HEK293T (cell line): ENCODE results near the gene CNKSR3.

Source experiments
- CTCF ChIA-PET: fragments of 350-600 bp; formaldehyde crosslinking; extraction: SDS; loops from one replicate; lab custom pipeline; 2021; ENCODE audit warnings: antibody characterized with exemption, inconsistent platforms; lab: Yijun Ruan, JAX
- POLR2A ChIA-PET: fragments of 350-600 bp; formaldehyde crosslinking; extraction: SDS; loops from one replicate; lab custom pipeline; 2020; ENCODE audit warnings: antibody characterized with exemption, inconsistent platforms; lab: Yijun Ruan, JAX
- DNase-seq: peaks from one replicate; pipeline ENCODE4 v3.0.0; 2012; ENCODE audit warnings: mixed read lengths; ENCODE audit errors: extremely low spot score
- ARNT ChIP-seq: fragments of 450-650 bp; IDR thresholded peaks from 2 replicates; pipeline ENCODE4 v1.6.1; 2017; ENCODE audit warnings: mild to moderate bottlenecking
- BHLHE40 ChIP-seq: fragments of 450-650 bp; IDR thresholded peaks from 2 replicates; pipeline ENCODE4 v1.6.1; 2016; ENCODE audit warnings: mild to moderate bottlenecking, moderate library complexity, borderline replicate concordance
- CTBP1 ChIP-seq: fragments of 450-650 bp; IDR thresholded peaks from 2 replicates; pipeline ENCODE4 v1.6.1; 2016; ENCODE audit warnings: borderline replicate concordance
- ELF4 ChIP-seq: fragments of 450-650 bp; IDR thresholded peaks from 2 replicates; pipeline ENCODE4 v1.6.1; 2017; ENCODE audit warnings: antibody characterized with exemption
- FOXA1 ChIP-seq: fragments of 450-650 bp; IDR thresholded peaks from 2 replicates; pipeline ENCODE4 v1.6.1; 2016; ENCODE audit warnings: mild to moderate bottlenecking
- FOXK2 ChIP-seq: fragments of 450-650 bp; IDR thresholded peaks from 2 replicates; pipeline ENCODE4 v1.6.1; 2016; ENCODE audit warnings: mild to moderate bottlenecking
- FOXM1 ChIP-seq: fragments of 450-650 bp; IDR thresholded peaks from 2 replicates; pipeline ENCODE4 v1.6.1; 2017; ENCODE audit warnings: mild to moderate bottlenecking, borderline replicate concordance
- HDGF ChIP-seq: fragments of 450-650 bp; IDR thresholded peaks from 2 replicates; pipeline ENCODE4 v1.6.1; 2017; ENCODE audit warnings: antibody characterized with exemption, borderline replicate concordance
- L3MBTL2 ChIP-seq: fragments of 450-650 bp; conservative IDR thresholded peaks from 2 replicates; pipeline ENCODE4 v1.6.1; 2016; ENCODE audit warnings: mild to moderate bottlenecking
- LEF1 ChIP-seq: fragments of 450-650 bp; IDR thresholded peaks from 2 replicates; pipeline ENCODE4 v1.6.1; 2017; ENCODE audit warnings: mild to moderate bottlenecking, borderline replicate concordance
- NFRKB ChIP-seq: fragments of 450-650 bp; IDR thresholded peaks from 2 replicates; pipeline ENCODE4 v1.6.1; 2016; ENCODE audit warnings: mild to moderate bottlenecking, moderate library complexity
- SP1 ChIP-seq: fragments of 450-650 bp; IDR thresholded peaks from 2 replicates; pipeline ENCODE4 v1.6.1; 2017
- SUZ12 ChIP-seq: fragments of 450-650 bp; IDR thresholded peaks from 2 replicates; pipeline ENCODE4 v1.6.1; 2016; ENCODE audit warnings: mild to moderate bottlenecking
- TARDBP ChIP-seq: fragments of 450-650 bp; IDR thresholded peaks from 2 replicates; pipeline ENCODE4 v1.6.1; 2016
- ZNF384 ChIP-seq: fragments of 450-650 bp; IDR thresholded peaks from 2 replicates; pipeline ENCODE4 v1.6.1; 2016
- TF ChIP-seq, protein P1 (sequence below): fragments of 450-650 bp; IDR thresholded peaks from 2 replicates; pipeline ENCODE4 v1.6.1; 2016

Gene CNKSR3

DNA sequence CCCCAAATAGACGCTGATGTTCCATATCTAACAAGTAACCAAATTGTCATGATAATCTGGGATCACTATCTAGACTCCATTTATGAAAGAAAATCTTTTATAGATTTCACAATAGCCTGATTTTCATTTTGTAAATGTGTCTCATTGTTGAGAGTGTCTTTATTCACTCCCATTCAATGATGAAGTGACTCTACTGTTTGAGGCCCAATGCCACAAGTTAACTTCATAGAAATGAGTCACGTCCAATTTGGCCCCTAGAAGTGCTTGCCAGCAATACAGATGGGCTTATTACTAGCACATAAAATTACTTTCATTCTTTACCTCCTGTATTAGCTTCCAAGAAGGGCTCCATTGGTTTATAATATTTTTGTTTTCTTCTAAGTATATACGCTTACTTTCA lies 160.2 kb downstream of the CNKSR3 start:
- POLR2A ChIA-PET = no interaction called here
- TF ChIP-seq SUZ12 (no peak), L3MBTL2 (no peak), NFRKB (no peak), SP1 (no peak), CTBP1 (no peak), ELF4 (no peak), BHLHE40 (no peak), FOXK2 (no peak), TARDBP (no peak), FOXM1 (no peak)
- CTCF ChIA-PET = no interaction called here
- no peak for DNase-seq

DNA sequence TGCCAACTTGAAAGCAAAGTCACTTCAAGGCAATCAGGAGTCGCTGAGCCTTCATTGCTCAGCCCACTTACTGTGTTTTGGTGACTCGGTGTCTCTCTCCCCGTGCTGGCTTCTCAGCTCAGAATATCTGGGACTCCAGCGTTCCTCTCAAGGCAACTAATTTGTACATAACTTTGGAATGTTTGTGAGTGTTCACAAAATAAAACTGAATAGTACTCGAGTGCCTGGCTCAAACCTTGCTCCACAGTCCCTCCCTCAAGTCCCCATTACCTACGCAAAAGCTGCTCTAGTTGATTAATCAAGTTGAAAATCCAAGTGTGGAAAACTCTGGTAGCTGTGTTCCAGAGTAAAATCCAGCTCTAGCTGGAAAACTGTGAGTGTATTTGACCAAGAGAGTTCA lies 162.5 kb downstream of the CNKSR3 start:
- ChIA-PET POLR2A (interaction anchor here (0.7 kb wide), 1 partner anchor 38 kb away, joined by 3 read pairs; no protein-coding TSS in a partner anchor), CTCF (no interaction called here)
- TF ChIP-seq ZNF384 (no peak), BHLHE40 (no peak), L3MBTL2 (no peak), FOXA1 (no peak), NFRKB (no peak), FOXK2 (no peak), LEF1 (no peak)
- DNase-seq = no peak

DNA sequence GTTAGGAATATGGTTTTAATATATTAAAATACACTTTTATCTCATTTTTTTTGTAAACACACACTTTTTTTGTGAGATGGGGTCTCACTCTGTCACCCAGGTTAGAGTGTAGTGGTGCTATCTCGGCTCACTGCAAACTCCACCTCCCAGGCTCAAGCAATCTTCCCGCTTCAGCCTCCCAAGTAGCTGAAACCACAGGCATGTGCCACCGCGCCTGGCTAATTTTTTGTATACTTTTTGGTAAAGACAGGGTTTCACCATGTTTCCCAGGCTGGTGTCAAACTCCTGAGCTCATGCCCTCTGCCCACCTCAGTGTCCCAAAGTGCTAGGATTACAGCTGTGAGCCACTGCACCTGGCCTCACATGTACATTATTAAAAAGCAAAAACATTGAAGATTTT lies 164.7 kb downstream of the CNKSR3 start:
- TF ChIP-seq ARNT = no peak
- TF ChIP-seq FOXA1 = no peak
- no peak for TF ChIP-seq TARDBP
- TF ChIP-seq HDGF = no peak
- TF ChIP-seq BHLHE40 = no peak
- TF ChIP-seq ZNF384 = no peak
- no peak for TF ChIP-seq FOXM1
- TF ChIP-seq LEF1 = no peak
- no peak for TF ChIP-seq SP1
- TF ChIP-seq FOXK2 = no peak
- TF ChIP-seq L3MBTL2 = no peak
- TF ChIP-seq, protein P1, sequence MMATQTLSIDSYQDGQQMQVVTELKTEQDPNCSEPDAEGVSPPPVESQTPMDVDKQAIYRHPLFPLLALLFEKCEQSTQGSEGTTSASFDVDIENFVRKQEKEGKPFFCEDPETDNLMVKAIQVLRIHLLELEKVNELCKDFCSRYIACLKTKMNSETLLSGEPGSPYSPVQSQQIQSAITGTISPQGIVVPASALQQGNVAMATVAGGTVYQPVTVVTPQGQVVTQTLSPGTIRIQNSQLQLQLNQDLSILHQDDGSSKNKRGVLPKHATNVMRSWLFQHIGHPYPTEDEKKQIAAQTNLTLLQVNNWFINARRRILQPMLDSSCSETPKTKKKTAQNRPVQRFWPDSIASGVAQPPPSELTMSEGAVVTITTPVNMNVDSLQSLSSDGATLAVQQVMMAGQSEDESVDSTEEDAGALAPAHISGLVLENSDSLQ = no peak
- no peak for TF ChIP-seq CTBP1
- POLR2A ChIA-PET = no interaction called here
- CTCF ChIA-PET = no interaction called here
- DNase-seq = no peak

DNA sequence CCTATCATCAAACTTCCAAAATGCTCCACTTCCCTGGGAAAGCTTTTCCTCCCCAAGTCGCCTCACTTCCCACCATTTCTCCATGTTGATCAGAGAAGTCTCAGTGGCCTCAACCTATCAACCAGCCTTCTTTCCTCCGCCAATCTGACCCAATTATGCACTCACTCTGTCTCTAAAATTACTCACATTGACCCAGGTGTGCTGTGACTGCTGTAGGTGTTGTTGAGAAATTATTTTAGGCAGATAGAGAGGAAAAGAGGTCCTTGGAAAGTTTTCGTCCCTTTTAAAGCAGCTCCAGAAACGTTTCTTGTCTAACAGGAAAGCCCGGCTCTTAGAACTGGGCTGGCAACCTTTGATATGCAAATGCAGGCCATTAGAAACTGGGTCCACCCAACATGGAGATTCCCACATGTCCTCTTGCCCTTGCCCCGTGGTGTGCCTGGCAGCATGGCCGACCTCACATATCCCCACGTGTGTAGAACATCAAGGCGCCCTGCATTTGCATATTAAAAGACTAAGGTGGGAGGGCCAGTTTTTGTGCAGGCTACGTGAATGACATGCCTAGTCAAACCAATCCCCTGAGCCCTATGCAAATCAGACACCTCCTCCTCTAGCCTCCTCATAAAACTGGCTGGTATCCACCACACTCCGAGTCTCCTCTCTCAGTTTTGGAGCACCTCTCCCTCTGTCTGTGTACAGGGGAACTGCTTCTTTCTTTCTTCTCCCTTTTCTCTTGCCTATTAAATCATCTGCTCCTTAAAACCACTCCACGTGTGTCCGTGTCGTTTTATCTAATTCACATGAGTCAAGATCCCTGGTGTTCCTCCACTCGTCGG lies 166.8 kb downstream of the CNKSR3 start:
- CTCF ChIA-PET = no interaction called here
- DNase-seq = peak; percentile 35
- POLR2A ChIA-PET = no interaction called here
- no peak for TF ChIP-seq SUZ12
- TF ChIP-seq, protein P1 = peak; percentile 80

DNA sequence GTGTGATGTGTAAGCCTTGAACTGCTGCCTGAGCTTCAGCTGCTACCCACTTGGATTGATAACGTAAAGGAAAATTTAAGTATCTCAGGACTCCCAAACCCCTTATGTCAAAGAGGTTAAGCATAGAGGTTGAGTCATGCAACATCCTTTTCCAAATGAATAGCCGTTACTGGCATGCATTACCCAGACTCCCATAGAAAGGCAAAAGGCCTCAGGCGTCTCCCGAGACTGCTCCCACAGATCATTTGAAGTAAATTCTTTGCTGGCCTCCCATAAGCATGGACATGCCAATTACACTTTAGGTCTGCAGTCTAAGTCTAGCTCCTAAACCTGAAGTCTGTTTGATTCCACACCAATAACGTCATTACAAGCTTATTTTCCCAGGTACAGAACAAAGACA lies 168.6 kb downstream of the CNKSR3 start:
- POLR2A ChIA-PET = no interaction called here
- TF ChIP-seq, protein P1 = no peak
- TF ChIP-seq L3MBTL2 (no peak), ZNF384 (no peak), BHLHE40 (no peak), HDGF (no peak), FOXA1 (no peak), ARNT (no peak), SUZ12 (no peak), FOXK2 (no peak), ELF4 (no peak), SP1 (no peak), NFRKB (no peak), CTBP1 (no peak)

DNA sequence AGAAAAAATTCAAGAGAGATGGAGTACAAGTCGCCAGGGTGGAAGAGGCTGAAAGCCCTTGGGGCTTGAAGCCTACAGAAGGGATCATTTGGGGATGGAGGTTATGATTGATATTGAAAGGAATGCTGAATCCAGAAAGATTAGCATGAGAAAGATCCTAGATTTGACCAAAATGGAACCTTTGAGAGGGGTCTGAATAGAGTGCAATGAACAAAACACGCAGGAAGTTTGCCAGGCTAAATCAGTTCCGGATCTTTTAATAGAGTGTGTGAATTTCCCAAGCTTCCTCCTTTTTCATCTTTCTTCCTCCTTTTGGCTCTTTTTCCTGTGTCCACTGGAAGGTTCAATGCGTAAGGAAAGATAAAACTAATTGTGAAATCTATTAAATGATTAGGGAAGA lies 169.1 kb downstream of the CNKSR3 start:
- no peak for DNase-seq
- TF ChIP-seq FOXK2 = no peak
- TF ChIP-seq FOXM1 = no peak
- no peak for TF ChIP-seq ARNT
- no peak for TF ChIP-seq SUZ12
- ChIA-PET CTCF (interaction anchor here (0.7 kb wide), 1 partner anchor 10 kb away, joined by 3 read pairs; no protein-coding TSS in a partner anchor), POLR2A (no interaction called here)

More for the DNA sequence above, 168.6 kb downstream of the CNKSR3 start:
- CTCF ChIA-PET = no interaction called here
- no peak for DNase-seq
